SU-DHL-6 (cell line): Measurements from ENCODE around the gene LRRC23.
"Not testable (repeated sequence)": the region's sequence is repeated elsewhere in the genome, so short reads cannot be mapped to it uniquely, and the experiment has no call there.

Experiments
- H2AFZ ChIP-seq: fragments of 200-600 bp; sonication (generic); 2 replicates; pipeline ENCODE4 v1.6.1; 2014; ENCODE audit warnings: low read depth, mild to moderate bottlenecking, moderate library complexity, mixed read lengths, antibody characterized with exemption, low read length; ENCODE audit not compliant: severe bottlenecking
- H3F3A ChIP-seq: fragments of 200-600 bp; shearing (Covaris generic); 2 replicates; pipeline ENCODE4 v1.6.0; 2016; ENCODE audit warnings: antibody characterized with exemption, mild to moderate bottlenecking; ENCODE audit not compliant: insufficient read depth
- H3K27ac ChIP-seq: fragments of 200-600 bp; sonication (generic); 2 replicates; pipeline ENCODE4 v1.5.1; 2016; ENCODE audit warnings: low read depth, mild to moderate bottlenecking, low read length, moderate library complexity, mixed read lengths
- H3K27me3 ChIP-seq: fragments of 200-600 bp; sonication (generic), shearing (Covaris generic); 2 replicates; pipeline ENCODE4 v1.6.0; 2014; ENCODE audit warnings: mild to moderate bottlenecking, low read length
- H3K36me3 ChIP-seq: fragments of 200-600 bp; sonication (generic); 2 replicates; pipeline ENCODE4 v1.6.1; 2014; ENCODE audit warnings: mild to moderate bottlenecking, low read length, mixed read lengths
- H3K4me2 ChIP-seq: fragments of 300-600, 200-600 bp; shearing (Covaris generic), sonication (generic); 2 replicates; pipeline ENCODE4 v1.6.0; 2014; ENCODE audit warnings: low read length, low read depth, mild to moderate bottlenecking; ENCODE audit not compliant: poor library complexity, severe bottlenecking
- H3K4me3 ChIP-seq: fragments of 200-600 bp; sonication (generic); 2 replicates; pipeline ENCODE4 v1.5.1; 2014; ENCODE audit warnings: antibody characterized with exemption, low read length, mild to moderate bottlenecking, mixed read lengths; ENCODE audit not compliant: insufficient read depth, poor library complexity, severe bottlenecking
- H3K79me2 ChIP-seq: fragments of 200-600 bp; sonication (generic); 2 replicates; pipeline ENCODE4 v1.6.1; 2014; ENCODE audit warnings: mild to moderate bottlenecking, low read length, moderate library complexity; ENCODE audit not compliant: insufficient read depth
- H3K9ac ChIP-seq: fragments of 200-600 bp; sonication (generic); 2 replicates; pipeline ENCODE4 v1.7.0; 2014; ENCODE audit warnings: mild to moderate bottlenecking, low read length
- H3K9me2 ChIP-seq: fragments of 200-600 bp; sonication (generic); replicated peaks from 2 replicates; pipeline ENCODE4 v1.6.1; 2014; ENCODE audit warnings: low read length; ENCODE audit not compliant: insufficient read depth
- H3K9me3 ChIP-seq: fragments of 200-600 bp; sonication (generic); 2 replicates; pipeline ENCODE4 v1.6.1; 2014; ENCODE audit warnings: low read length, mixed read lengths; ENCODE audit not compliant: insufficient read depth
- H4K20me1 ChIP-seq: fragments of 200-600 bp; sonication (generic); 2 replicates; pipeline ENCODE4 v1.6.1; 2014; ENCODE audit warnings: low read depth, mild to moderate bottlenecking, antibody characterized with exemption, low read length, moderate library complexity, mixed read lengths
- CTCF ChIP-seq: fragments of 200-600 bp; sonication (generic); IDR thresholded peaks from one replicate; pipeline ENCODE4 v1.5.1; 2017; ENCODE audit warnings: antibody characterized with exemption, mild to moderate bottlenecking, low read length, moderate library complexity; ENCODE audit not compliant: insufficient read depth, poor library complexity, severe bottlenecking
- EZH2phosphoT487 ChIP-seq: fragments of 200-600 bp; sonication (generic), shearing (Covaris generic); conservative IDR thresholded peaks from 2 replicates; pipeline ENCODE4 v1.6.1; 2018; ENCODE audit warnings: mild to moderate bottlenecking, antibody characterized with exemption, low read length, moderate library complexity, mixed read lengths

LRRC23 gene

DNA sequence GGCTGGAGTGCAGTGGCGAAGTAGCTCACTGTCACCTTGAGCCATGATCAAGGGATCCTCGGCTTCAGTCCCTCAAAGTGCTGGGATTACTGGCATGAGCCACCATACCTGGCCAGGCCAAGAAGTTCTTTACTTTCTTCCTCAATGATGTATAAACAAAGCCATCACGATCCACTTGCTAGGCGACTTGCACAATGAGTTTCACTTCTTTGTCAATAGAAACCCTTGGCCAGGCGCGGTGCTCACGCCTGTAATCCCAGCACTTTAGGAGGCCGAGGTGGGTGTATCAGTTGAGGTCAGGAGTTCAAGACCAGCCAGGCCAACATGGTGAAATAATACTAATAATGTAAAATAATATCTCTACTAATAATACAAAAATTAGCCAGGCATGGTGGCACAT, 17.2 kb upstream of the LRRC23 start:
- Histone ChIP-seq H2AFZ (no peak overlapping the region), H3K9me2 (no peaks in the 10 kb centered on the region), H3F3A (peaks cover 12% of the 10 kb centered on the region), H4K20me1 (no peaks in the 10 kb centered on the region), H3K4me3 (no peak overlapping the region), H3K36me3 (no peaks in the 10 kb centered on the region), H3K79me2 (no peaks in the 10 kb centered on the region), H3K27me3 (no peaks in the 10 kb centered on the region), H3K9me3 (no peaks in the 10 kb centered on the region), H3K9ac (no peak overlapping the region), H3K4me2 (no peak overlapping the region), H3K27ac (no peak overlapping the region)
- TF ChIP-seq EZH2phosphoT487, result no peak
- no peak for TF ChIP-seq CTCF

DNA sequence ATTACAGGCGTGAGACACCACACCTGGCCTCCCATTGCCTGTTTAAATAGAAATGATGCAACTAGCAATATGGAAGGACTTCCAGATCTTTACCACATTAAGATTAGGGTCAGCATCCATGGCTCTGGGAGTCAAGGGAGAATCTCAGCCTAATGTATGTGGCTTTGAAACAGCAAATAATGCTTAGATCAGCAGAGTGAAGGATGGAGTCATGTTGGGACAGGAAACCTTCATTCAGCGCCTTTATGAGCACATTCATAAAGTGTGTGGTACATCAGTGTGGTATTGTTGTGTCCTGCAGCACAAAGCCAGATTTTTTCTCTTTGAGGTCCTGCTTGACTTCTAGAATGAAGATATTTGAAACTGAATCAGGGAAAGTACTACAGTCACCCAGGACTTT, 16.3 kb upstream of the LRRC23 start:
- no peaks in the 10 kb centered on the region for H4K20me1 ChIP-seq
- no peak overlapping the region for H3K9ac ChIP-seq
- H3K9me2 ChIP-seq, result no peaks in the 10 kb centered on the region
- H3K36me3 ChIP-seq, result no peaks in the 10 kb centered on the region
- peaks cover 12% of the 10 kb centered on the region for H3F3A ChIP-seq
- TF ChIP-seq CTCF (no peak), EZH2phosphoT487 (no peak)
- H3K4me2 ChIP-seq, result no peak overlapping the region
- H3K9me3 ChIP-seq, result no peaks in the 10 kb centered on the region
- no peak overlapping the region for H3K4me3 ChIP-seq
- H3K27me3 ChIP-seq, result no peaks in the 10 kb centered on the region
- H2AFZ ChIP-seq, result no peak overlapping the region
- no peak overlapping the region for H3K27ac ChIP-seq
- H3K79me2 ChIP-seq, result no peaks in the 10 kb centered on the region

DNA sequence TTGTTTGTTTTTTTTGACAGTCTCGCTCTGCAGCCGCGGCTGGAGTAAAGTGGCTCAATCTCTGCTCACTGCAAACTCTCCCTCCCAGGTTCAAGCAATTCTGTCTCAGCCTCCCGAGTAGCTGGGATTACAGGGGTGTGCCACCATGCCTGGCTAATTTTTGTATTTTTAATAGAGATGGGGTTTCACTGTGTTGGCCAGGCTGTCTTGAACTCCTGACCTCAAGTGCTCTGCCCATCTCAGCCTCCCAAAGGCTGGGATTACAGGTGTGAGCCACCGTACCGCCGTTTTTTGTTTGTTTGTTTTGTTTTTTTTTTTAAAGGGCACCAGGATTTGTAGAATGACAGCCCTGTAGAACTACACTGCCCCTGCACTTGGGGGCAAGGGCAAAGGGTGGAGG, 15.8 kb upstream of the LRRC23 start:
- not testable (repeated sequence) for H3K4me2 ChIP-seq, H4K20me1 ChIP-seq, H3K9me2 ChIP-seq, H3K9ac ChIP-seq, H3K36me3 ChIP-seq, H3K9me3 ChIP-seq, H3K27ac ChIP-seq, H3K27me3 ChIP-seq, H3K79me2 ChIP-seq, H2AFZ ChIP-seq, H3K4me3 ChIP-seq
- peaks cover 12% of the 10 kb centered on the region for H3F3A ChIP-seq

DNA sequence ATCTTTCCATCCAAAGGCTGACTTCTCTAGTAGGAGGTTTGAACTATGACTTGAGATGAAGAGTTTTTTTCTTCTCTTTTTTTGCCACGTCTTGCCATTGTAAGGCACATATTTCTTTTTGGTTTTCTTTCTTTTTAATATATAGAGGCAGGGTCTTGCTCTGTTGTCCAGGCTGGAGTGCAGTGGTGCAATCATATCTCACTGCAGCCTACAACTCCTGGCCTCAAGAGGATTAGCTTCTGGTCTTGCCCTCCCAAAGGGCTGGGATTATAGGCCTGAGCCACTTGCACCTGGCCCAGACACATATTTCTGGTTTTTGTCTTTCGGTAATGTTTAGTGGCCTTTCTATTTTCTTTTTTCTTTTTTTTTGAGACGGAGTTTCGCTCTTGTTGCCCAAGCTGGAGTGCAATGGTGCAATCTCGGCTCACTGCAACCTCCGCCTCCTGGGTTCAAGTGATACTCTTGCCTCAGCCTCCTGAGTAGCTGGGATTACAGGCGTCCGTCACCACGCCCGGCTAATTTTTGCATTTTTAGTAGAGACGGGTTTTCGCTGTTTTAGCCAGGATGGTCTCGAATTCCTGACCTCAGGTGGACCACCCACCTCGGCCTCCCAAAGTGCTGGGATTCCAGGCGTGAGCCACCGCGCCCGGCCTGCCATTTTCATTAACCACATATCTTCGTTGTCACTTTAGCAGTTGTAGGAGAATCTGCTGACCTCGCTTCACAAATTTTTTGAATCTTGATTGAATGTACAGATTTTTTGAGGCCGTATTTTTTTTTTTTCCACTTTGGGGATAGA, 14.6 kb upstream of the LRRC23 start:
- H3K36me3 ChIP-seq, H3K9me3 ChIP-seq, H3K27me3 ChIP-seq, H3K9me2 ChIP-seq, H4K20me1 ChIP-seq, H3K79me2 ChIP-seq: not testable (repeated sequence)
- peak overlapping the region; percentile 67 for H3K9ac ChIP-seq
- peak overlapping the region; percentile 92 for H3K4me2 ChIP-seq
- peaks cover 12% of the 10 kb centered on the region for H3F3A ChIP-seq
- H3K4me3 ChIP-seq, result peak overlapping the region; percentile 53
- H3K27ac ChIP-seq, result peak overlapping the region; percentile 78
- H2AFZ ChIP-seq, result peak overlapping the region; percentile 77
